HG03432 (cell line): ENCODE data around the gene DCLK1.

Experiments
- ATAC-seq: cut with Tn5 transposase; IDR thresholded peaks from one replicate; pipeline ENCODE4 v1.9.1; 2021; ENCODE audit warnings: mild to moderate bottlenecking, moderate library complexity; ENCODE audit not compliant: unreplicated experiment

DCLK1 gene

GRCh38 chr13:35839806-35840205 lies 291.4 kb downstream of the DCLK1 start:
- no peak for ATAC-seq

- no peak for ATAC-seq
These were observed 292.8 kb downstream of the DCLK1 start for GRCh38 chr13:35838356-35838755.

GRCh38 chr13:35836446-35836845 lies 294.7 kb downstream of the DCLK1 start:
- no peak for ATAC-seq

GRCh38 chr13:35835989-35836388 lies 295.2 kb downstream of the DCLK1 start:
- no peak for ATAC-seq

- no peak for ATAC-seq
These were observed 297.4 kb downstream of the DCLK1 start for GRCh38 chr13:35833608-35834275.

- no peak for ATAC-seq
These were observed 298.2 kb downstream of the DCLK1 start for GRCh38 chr13:35833031-35833430.

GRCh38 chr13:35832551-35832950 lies 298.6 kb downstream of the DCLK1 start:
- no peak for ATAC-seq

GRCh38 chr13:35830850-35831450 lies 300.2 kb downstream of the DCLK1 start:
- ATAC-seq = no peak

GRCh38 chr13:35826626-35827254 lies 304.4 kb downstream of the DCLK1 start:
- no peak for ATAC-seq

- ATAC-seq = no peak
These were observed 306.4 kb downstream of the DCLK1 start for GRCh38 chr13:35824825-35825224.

GRCh38 chr13:35824395-35824794 lies 306.8 kb downstream of the DCLK1 start:
- no peak for ATAC-seq

GRCh38 chr13:35822666-35823065 lies 308.5 kb downstream of the DCLK1 start:
- ATAC-seq = no peak

GRCh38 chr13:35818633-35819067 lies 312.5 kb downstream of the DCLK1 start:
- ATAC-seq = no peak

- no peak for ATAC-seq
These were observed 313.3 kb downstream of the DCLK1 start for GRCh38 chr13:35817642-35818607.

GRCh38 chr13:35814605-35815011 lies 316.6 kb downstream of the DCLK1 start:
- ATAC-seq = no peak

GRCh38 chr13:35812736-35813135 lies 318.4 kb downstream of the DCLK1 start:
- ATAC-seq = no peak

GRCh38 chr13:35810321-35810720 lies 320.9 kb downstream of the DCLK1 start:
- ATAC-seq = no peak

- ATAC-seq = no peak
These were observed 322.3 kb downstream of the DCLK1 start for GRCh38 chr13:35808846-35809245.

- no peak for ATAC-seq
These were observed 326.3 kb downstream of the DCLK1 start for GRCh38 chr13:35804901-35805300.

GRCh38 chr13:35797991-35798390 lies 333.2 kb downstream of the DCLK1 start:
- ATAC-seq = no peak

- ATAC-seq = no peak
These were observed 333.9 kb downstream of the DCLK1 start for GRCh38 chr13:35797244-35797643.
